GM21619 (cell line): Measurements from ENCODE around the gene LY6G6F.

Experiments used
- ATAC-seq: cut with Tn5 transposase; IDR thresholded peaks from one replicate; pipeline ENCODE4 v1.9.1; 2021; ENCODE audit not compliant: unreplicated experiment

The LY6G6F gene

DNA sequence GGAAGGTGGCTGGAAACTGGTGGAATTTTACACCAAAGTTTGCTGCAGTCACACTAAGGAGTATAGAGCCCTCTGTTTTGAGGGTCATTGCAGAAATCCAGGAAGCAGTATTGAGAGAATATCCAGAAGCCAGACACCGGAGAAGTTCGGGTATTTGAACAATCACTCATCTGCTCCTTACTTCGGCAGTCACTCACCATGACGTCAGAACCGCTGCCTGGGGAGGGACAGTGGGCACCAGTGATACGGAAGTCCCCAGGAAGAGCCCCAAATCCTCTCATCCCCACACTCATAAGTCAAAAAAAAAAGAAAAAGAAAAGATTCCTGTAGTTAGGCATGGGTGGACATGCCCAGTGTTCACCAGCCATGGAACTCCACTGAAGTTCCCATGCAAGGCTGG lies 29.8 kb upstream of the LY6G6F start:
- no peak for ATAC-seq

DNA sequence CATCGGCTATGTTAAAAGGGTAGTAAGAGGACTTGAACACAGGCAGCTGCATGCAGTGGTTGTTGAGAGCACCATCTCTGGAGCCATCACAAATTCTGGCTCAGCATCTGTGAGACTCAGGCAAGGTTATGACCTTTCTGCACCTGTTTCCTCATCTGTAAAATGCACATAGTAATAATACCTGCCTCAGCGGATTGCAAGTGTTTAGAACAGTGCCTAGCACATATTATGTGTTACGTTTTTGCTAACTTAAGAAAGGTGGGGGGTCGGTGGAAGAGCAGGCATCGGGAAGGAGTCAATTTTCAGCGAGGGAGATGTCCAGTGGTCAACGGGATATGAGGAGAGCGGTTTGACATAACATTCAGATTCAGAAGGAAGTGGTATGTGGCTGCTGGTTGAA lies 28.7 kb upstream of the LY6G6F start:
- no peak for ATAC-seq

DNA sequence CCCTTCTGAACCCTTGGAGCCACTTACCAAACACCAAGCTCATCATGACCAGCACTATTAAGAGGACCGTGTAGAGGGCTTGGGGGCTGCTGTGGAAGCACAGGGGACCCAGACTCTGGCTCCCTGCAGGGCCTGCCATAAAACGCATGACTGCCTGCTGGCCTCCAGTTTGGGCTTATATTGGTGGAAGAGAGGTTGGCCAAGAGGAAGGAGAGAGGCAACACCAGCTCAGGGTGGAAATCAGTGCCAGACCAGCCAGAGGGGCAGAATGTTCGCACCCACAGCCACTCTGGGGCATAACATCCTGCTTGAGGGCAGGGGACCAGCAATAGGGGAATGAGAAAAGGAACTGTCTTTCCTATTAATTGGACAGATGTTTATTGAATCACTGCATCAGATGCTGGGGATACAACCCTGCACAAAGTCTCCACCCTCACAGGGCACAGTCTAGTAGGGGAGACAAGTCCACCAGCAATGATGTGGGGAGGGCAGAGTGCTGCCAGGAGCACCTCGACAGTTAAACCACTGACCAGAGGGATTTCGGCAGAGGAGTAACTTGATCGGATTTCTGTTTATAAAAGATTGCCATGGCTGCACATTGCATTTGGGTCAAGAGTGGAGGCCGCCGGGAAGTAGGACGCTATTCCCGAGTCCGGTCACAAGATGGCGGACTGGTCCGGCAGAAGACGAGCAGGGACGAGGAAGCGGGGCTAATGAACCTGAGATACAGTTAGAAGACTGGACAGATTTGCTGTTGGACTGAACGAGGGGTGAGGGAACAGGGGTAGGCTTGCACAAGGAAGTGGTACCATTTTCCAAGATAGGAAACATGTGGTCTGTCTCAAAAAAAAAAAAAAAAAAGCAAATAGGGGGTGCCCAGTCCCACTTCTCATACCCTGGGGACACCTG lies 26.2 kb upstream of the LY6G6F start, which contains the start of gene LY6G5C:
TSS of gene LY6G5C (minus strand) at position 842 of the 909 bp plus-strand sequence. CDS start at position 148, 694 bp downstream.
- no peak for ATAC-seq

DNA sequence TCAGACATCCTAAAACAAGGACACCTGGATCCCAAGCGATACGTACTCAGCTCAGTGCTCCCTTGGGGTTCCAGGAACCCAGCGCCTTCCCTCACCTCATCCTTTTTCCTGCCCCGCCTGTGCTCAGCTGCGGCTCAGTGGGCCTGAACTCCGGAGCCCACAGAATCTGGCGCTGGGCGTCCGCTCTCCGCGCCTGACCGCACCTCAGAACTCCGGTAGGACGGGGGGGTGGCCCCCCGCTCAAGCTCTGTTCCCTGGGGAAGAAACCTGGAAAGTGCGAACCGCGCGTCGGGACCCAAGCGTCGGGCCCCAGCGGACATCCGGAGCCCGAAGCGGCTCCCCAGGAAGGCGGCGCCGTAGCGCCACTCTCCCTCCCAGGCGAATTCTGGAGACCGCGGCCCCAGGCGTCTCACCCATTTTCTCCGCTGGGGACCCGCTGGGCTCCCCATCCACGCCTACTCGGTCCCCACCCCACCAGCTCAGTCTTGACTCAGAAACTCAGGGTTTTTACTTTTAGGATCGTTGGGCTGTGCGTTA lies 25.5 kb upstream of the LY6G6F start:
- ATAC-seq = no peak

DNA sequence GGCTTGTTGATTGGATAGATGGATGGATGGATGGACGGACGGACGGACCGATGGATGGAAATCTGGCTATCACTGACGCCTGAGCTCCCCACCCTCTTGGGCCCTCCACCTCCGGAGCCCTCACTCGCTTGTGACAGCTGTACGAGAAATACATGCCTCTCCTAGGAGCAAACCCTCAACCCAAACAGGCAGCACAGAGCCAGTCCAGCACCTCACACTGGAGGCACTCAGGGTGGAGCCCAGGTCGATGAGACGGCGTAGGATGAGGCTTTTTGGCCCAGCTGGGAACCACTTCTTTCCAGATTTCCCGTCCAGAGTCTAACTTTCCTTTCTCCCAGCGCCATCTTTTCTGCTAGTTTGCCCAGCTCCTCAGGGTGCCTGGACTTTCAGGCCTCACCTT lies 23.1 kb upstream of the LY6G6F start:
- no peak for ATAC-seq

DNA sequence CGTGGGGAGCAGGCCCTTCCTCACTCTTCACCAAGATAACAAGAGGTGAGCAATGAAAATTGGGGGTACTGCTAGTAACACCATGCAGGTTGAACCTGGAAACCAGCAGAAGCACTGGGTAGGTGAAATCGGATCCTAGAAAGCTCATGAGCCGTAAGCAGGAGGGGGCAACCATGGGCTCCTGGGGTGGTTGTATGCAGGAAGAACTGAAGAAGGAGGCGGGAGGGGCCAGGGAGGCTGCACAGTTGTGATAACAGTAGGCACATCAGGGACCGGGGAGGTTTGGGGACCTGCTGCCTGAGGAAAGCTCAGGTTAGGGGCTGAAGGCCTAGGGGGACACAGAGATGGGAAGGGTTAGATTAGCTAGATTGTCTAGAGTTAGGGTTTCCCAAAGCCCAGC lies 20.2 kb upstream of the LY6G6F start:
- ATAC-seq = no peak

DNA sequence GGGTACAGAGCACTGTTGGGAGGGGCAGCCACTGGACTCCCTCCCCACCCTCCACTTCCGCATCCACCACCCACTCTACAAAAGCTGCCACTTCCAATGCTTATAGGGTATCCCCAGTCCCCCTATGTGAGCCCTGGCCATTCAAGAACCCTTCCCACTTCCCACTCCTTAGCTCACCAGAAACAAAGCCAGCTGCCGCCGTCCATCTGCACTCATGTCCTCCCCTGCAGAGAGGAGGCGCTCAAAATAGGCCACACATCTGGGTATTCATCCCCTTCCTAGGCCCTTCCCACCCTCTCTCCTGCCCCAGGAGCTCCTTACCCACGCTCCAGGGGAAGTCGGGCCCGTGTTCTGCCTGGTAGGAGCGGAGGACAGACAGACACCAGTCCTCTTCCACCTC lies 19.3 kb upstream of the LY6G6F start:
- no peak for ATAC-seq

DNA sequence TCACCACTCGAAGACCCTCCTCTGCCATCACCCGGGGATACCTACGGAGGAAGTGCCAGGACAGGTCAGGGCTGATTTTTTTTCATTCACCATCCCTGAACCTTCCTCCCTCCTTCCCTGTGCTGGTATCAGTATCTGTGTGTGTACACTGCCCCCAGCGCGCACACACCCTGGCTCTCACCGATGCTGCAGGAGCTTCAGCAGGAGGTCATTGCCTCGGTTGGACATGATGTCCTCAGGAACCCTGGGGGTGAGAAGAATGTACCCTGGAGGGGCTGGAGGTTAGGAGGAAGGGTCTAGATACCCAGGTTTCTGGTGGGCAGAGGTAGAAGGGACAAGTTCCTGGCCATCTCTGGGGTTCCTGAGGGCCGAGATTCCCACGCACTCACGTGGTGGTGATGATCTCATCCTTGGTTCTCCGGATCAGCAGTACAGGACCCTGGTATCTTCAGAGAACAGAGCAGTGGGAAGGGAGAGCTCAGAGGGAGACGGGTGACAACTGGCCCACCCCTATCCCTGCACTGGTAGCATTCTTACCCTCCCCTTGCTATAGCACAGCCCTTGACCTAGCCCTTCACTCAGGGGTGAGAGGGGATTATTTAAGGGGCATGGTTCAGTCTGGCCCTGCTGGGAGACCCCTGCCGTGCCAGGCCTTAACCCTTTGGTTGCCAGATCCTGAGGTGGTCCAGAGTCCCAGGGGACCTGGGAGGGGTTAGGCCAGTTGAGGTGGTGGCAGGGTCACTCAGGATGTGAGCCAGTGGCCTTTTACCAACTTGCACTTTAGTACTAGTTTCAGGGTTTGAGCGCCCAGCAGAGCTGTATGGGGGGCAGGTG lies 18.6 kb upstream of the LY6G6F start:
- no peak for ATAC-seq

DNA sequence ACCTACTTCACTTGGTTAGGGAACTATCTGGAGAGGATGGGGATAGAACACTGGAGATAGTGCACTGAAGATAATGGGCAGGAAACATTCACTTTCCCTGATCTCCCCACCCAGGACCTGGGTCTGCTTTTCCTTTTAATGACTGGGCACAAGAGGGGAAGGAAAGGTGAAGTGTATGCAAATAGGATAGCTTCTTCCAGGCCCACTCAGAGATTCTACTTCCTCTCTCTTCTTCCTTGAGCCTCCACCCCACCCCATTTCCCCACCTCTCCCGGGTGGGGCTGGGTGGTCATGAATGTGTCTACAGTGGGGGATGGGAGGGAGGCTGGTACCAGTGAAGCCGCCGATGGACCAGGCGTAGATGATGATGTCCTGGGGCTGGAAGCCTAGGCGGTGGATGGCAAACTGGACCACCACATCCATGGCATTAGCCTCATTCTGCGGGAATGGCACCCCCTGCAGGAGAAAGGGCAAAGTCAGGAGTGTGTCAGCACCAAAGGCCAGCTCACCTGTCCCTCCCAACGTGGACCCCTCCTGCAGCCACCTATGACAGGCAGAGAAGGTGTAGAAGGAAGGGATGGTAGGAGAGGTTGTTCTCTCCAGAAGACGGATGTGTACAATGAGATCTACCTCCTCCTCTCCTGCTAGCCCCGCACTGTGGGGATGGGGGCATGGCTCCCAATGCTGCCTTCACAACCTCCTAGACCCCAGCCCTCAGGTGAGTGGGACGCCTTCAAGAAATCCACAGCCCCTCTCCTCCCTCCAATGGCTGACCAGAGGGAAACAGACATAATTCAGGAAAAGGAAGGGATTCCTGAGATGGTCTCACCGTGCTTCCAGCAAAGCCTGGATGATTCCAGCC lies 17.2 kb upstream of the LY6G6F start:
- ATAC-seq = no peak

DNA sequence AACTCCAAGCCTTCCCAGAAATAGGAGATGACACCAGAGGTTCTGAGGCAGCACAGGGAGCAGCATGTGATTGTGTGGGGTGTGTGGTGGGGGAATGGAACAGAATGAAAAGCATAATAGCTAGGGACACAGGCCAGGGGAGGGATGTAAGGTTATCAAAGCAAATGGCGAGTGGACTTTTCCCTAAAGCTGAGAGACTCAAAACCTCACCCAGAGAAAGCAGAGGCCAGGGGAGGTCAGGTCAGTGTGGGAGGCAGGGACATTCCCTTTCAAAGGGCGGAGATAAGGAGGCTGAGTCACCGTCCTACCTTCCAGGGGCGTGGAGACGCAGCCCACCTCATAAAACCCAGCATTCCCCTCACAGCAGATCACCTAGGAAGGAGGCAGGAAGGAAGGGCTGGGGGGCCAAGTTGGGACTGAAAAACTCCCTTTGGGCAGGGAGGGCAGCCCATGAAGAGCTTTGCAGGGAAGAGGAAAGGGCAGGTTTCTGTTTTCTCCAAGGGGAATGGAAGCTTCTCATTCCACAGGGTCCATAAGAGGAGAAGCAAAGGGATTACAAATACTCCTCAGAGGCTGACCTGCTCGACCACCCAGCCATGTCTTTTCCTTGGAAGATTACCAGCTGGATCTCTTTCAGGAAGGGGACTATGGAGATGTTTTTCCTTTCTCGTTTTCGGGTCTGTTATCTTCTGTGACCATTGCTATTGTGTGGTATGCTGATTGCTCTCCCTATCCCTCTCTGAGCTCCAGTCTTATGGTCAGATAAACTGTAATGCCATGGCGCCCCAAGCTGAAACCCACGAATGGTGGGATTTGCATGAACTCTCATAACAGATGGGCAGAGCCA lies 16.2 kb upstream of the LY6G6F start:
- no peak for ATAC-seq

DNA sequence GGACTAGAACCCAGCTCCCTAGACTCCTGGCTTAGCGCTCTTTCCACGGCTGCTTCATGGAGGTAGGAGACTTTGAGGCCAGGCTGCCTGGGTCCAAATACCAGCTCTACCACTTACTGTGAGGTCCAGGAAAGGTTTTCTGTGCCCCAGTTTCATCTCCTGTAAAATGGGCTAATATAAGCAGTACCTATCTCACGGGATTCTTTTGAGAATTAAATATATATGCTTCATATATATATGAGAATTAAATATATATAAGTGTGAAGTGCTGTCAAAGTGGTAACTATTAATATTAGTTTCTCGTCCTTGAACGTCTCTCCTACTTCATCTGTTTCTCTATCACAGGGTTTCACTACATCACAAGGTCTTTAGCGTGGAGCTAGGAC lies 15.6 kb upstream of the LY6G6F start:
- no peak for ATAC-seq

DNA sequence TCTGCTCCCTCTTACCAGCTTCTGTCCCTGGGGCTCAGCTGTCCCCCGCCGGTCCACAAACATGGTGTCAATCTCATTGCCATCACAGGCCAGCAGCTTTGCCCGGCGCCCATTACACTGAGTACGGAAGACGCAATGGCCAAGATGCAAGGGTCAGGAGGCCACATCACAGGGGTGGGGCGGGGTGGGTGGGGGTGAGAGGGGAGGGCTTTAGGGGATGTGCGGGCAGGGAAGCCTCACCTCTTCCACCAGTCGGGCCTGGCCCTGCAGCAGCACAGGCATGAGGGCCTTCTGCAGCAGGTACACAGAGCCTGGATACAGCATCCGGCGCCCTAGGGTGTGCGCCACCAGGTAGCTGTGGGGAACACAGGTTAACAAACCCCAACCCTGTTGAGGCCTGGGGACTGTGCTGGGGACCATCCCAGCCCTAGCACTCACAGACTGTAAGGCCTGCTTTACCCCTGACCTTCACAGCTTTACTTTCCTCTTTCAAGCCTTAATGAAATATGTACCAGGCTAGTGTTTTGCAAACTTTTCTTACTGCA lies 15.0 kb upstream of the LY6G6F start:
- ATAC-seq = no peak

DNA sequence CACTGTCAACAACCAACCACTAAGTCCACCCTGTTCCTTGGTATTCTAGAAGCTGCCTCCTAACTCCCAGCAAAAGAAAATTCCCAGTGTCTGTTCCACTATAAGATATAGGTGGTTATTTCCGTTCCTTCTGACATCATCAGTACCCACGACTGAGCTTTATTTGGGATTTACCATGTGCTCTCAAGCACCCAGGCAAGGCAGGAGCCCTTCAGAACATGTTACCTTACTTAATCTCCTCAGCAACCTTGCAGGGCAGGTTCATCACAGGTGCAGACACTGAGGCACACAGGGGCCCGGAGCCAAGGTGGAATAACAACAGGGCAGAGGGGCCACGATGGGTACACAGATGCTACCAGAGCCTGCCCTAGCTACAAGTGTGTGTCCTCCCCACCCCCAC lies 14.3 kb upstream of the LY6G6F start:
- ATAC-seq = no peak

DNA sequence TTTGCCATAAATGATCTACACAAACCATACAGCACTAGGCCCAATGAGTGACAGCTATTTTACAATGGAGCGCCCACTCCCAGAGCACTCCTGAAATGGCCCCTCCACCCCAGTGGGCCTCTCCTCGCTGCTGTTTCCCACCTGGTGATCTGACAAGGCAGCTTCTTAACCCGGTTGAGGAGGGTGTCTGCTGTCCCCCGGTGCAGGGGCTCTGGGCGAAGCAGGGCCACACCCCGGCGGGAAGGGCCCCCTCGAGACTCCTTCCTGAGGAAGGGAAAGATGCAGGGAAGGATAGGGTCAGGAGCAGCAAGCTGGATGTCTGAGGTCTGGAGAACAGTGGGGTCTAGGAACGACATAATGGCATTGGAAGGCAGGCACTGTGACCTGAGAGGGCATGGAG lies 13.8 kb upstream of the LY6G6F start:
- no peak for ATAC-seq

DNA sequence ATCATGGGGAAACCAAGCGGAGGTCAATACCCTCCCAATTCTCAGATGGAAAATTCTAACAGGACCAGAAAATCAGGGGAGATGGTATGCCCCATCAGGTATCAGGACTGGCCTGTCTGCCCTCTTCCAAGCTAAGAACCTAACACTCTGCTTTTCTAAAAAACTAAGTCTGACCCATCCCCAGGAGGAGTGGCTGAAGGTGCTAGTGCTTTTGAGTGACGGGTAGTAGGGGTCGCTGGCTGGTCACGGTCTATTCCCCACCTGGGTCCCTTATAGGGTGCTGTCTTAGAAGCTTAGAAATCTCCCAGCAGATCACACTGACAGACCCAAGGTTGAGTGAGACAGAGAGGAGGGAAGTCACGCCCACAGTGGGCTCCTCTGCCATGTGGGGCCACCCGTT lies 13.1 kb upstream of the LY6G6F start:
- no peak for ATAC-seq

DNA sequence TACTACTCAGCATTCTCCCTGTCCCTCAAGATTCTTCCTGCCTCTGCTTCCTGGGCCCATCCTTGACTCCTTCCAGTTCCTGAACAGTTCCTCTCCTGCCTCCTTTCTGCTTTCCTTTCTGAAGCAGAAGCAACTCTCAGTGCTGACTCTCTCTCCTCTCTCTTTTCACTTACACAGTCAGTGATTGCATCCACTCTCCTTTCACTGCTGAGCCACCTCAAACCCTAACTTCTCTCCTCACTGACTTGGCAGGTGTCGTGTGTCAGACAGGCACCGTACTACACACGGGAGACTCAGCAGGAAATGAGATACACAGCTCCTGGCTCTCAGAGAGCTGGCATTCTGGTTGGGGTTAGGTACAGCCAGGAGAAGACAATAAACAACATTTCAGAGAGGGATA lies 9.1 kb upstream of the LY6G6F start:
- ATAC-seq = no peak

DNA sequence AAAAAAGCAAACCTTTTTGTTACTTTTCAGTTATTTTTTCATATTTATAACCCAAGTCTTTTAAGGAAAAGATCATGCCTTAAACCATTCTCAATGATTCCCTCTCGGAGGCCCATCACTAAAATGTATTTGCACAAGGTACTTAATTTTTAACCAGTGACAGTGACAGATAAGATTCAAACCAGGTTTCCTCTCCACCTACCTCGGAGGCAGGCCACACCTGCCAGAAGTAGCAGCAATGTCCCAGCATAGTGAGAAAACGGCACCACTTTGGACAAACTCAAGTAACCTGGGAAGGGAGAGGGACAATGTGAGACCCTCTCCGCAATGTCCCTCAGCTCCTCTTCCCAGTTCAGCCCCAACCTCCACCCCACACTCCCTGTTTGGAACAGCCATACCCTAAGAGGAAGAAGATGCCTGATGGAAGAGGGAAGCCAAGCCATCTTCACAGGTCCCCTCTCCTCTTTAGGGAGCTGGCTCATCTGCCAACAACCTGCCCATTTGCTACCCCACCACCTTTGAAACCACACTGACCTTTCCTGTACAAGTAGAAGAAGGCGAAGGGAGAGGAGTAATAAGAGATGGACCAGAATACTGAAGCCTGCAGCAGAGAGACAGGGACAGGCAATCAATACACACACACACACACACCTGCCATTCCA lies 5.8 kb upstream of the LY6G6F start:
- no peak for ATAC-seq

DNA sequence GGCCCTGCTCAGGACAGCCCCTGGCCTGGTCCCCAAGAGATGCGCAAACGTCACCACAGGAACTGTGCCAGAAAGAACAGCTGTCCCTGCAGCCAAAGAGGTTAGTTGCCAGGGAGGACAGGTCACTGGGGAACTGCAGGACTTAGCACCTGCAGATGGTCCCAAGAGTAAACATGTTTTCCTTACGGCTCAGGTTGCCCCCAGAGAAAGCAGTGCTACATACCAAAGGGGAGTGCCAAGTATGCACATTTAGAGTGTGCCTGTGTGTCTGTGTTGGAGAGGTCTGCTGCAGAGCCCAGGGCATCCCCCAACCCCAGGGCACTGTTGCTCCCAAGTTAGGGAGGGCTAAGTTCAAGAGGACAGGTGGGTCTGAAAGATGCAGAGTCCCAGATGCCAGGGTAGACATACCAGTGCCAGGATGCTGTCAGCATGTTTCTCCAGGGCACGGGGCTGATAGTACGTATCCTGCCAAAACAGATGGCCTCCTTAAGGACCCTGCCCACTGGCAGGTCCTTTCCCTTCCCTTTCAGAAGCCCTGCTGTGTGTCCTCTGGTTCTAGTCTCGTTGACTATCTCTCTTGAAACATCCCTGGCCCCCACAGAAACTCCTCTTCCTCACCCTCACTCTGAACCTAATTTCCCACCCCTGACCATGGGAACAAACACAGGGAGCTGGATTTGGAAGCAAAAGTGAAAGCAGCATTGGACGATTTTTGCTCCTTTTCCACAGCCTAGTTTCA lies 4.8 kb upstream of the LY6G6F start:
- ATAC-seq = no peak
